Smooth muscle cell of the brain vasculature (primary cell): ENCODE data around the gene RPA3.

Source experiments
- DNase-seq: peaks from one replicate; pipeline ENCODE4 v3.0.0-alpha.2; 2012; ENCODE audit warnings: low read depth, low spot score

Gene RPA3

GRCh38 chr7:7653593-7654187 lies 64.7 kb downstream of the RPA3 start:
- no peak for DNase-seq

GRCh38 chr7:7652798-7653540 lies 65.4 kb downstream of the RPA3 start:
- DNase-seq, result no peak

GRCh38 chr7:7651479-7651878 lies 66.9 kb downstream of the RPA3 start:
- no peak for DNase-seq

GRCh38 chr7:7650682-7651206 lies 67.7 kb downstream of the RPA3 start:
- DNase-seq, result no peak

- DNase-seq, result no peak
Measured at GRCh38 chr7:7647495-7648036, 70.8 kb downstream of the RPA3 start.

GRCh38 chr7:7642081-7642480 lies 76.3 kb downstream of the RPA3 start:
- DNase-seq, result no peak

GRCh38 chr7:7641129-7641663 lies 77.2 kb downstream of the RPA3 start:
- peak; percentile 4 for DNase-seq

- DNase-seq, result peak; percentile 96
Measured at GRCh38 chr7:7640221-7641128, 77.9 kb downstream of the RPA3 start, which contains the start of gene UMAD1. UMAD1 (plus strand) TSS chr7:7640752; CDS start chr7:7673372, 32,620 bp downstream.

- no peak for DNase-seq
Measured at GRCh38 chr7:7639847-7640220, 78.6 kb downstream of the RPA3 start.

- DNase-seq, result no peak
Measured at GRCh38 chr7:7639421-7639820, 79.0 kb downstream of the RPA3 start.

- DNase-seq, result no peak
Measured at GRCh38 chr7:7630626-7631329, 87.6 kb downstream of the RPA3 start.

- no peak for DNase-seq
Measured at GRCh38 chr7:7628476-7628875, 89.9 kb downstream of the RPA3 start.

GRCh38 chr7:7620644-7621210 lies 97.7 kb downstream of the RPA3 start:
- no peak for DNase-seq

GRCh38 chr7:7620236-7620635 lies 98.2 kb downstream of the RPA3 start:
- no peak for DNase-seq

GRCh38 chr7:7618410-7618809 lies 100.0 kb downstream of the RPA3 start:
- no peak for DNase-seq

GRCh38 chr7:7617550-7617949 lies 100.9 kb downstream of the RPA3 start:
- no peak for DNase-seq

- no peak for DNase-seq
Measured at GRCh38 chr7:7614018-7614741, 104.2 kb downstream of the RPA3 start.

GRCh38 chr7:7613210-7613609 lies 105.2 kb downstream of the RPA3 start:
- DNase-seq, result no peak

- DNase-seq, result no peak
Measured at GRCh38 chr7:7612519-7612918, 105.9 kb downstream of the RPA3 start.

GRCh38 chr7:7609330-7609729 lies 109.1 kb downstream of the RPA3 start:
- DNase-seq, result no peak
